ENCODE results near the gene TBL2.
"Not testable (repeated sequence)": the region's sequence is repeated elsewhere in the genome, so short reads cannot be mapped to it uniquely, and the experiment has no call there.

- not testable (repeated sequence) for TF ChIP-seq CTCF (IDR thresholded peaks at IDR 0.05); ATF3 (CRISPR knock-in tag; conservative IDR thresholded peaks at IDR 0.05); MXD4 (CRISPR knock-in tag; IDR thresholded peaks at IDR 0.05; ENCODE audit: borderline replicate concordance); NR2C2 (CRISPR knock-in tag; IDR thresholded peaks at IDR 0.05); MAX (CRISPR knock-in tag; IDR thresholded peaks at IDR 0.05); CREM (CRISPR knock-in tag; IDR thresholded peaks at IDR 0.05); E2F1 (CRISPR knock-in tag; IDR thresholded peaks at IDR 0.05); ETV6 (CRISPR knock-in tag; IDR thresholded peaks at IDR 0.05)
Observed at GRCh38 chr7:73607692-73607983, 29.3 kb upstream of the TBL2 start.
